Psoas muscle (tissue), 8 donors: ENCODE results near the gene STAP2. TPM values are rescaled to one million over a fixed set of nuclear protein-coding genes. Genes with fewer than 3 reads are reported as not detected.

Experiments used
- ATAC-seq, 4 donors: fragments of 200-7000 bp; cut with Tn5 transposase; one replicate each; pipeline ENCODE4 v1.9.1; 2020; ENCODE audit warnings: moderate library complexity in 3 of 4, mild to moderate bottlenecking in 2 of 4
- DNase-seq, 2 donors: peaks; one replicate each; pipeline ENCODE4 v3.0.0-alpha.2; 2020
- H3K27ac ChIP-seq: fragments of 200-600 bp; one replicate; pipeline ENCODE4 v1.8.0; 2022
- H3K27me3 ChIP-seq, 3 donors: fragments of 200-600 bp in 1 of 3; one replicate each; pipeline versions ENCODE4 v1.6.1 to v1.8.0; 2013 to 2022; ENCODE audit warnings: low read length in 2 of 3, mild to moderate bottlenecking in 2 of 3, moderate library complexity in 1 of 3; ENCODE audit not compliant: insufficient read depth in 3 of 3
- H3K36me3 ChIP-seq, 2 donors: fragments of 200-600 bp in 1 of 2; one replicate each; pipeline versions ENCODE4 v1.6.1 to v1.8.0; 2013 to 2022; ENCODE audit warnings: low read depth in 1 of 2, mild to moderate bottlenecking in 1 of 2, moderate library complexity in 1 of 2; ENCODE audit not compliant: insufficient read depth in 1 of 2
- H3K4me1 ChIP-seq: fragments of 200-600 bp; one replicate; pipeline ENCODE4 v1.8.0; 2022
- H3K4me3 ChIP-seq: fragments of 200-600 bp; one replicate; pipeline ENCODE4 v1.8.0; 2022; ENCODE audit warnings: mild to moderate bottlenecking
- H3K9me3 ChIP-seq: fragments of 200-600 bp; one replicate; pipeline ENCODE4 v1.8.0; 2022
- CTCF ChIP-seq: fragments of 200-600 bp; IDR thresholded peaks from one replicate; pipeline ENCODE4 v1.8.0; 2022; ENCODE audit warnings: antibody characterized with exemption
- WGBS, 3 donors: extraction: QIAGEN DNeasy Blood & Tissue Kit; methylation state at CpG; one replicate each; pipeline versions ENCODE4 v1.1.6 to v1.1.7; 2013; 5-methylcytosine and 5-hydroxymethylcytosine counted together
- intact Hi-C, 2 donors: fragments of 100-400 bp; cut with DNase I; formaldehyde crosslinking; loops; one replicate each; pipeline versions ENCODE4 v1.11.0 to v1.14.2; 2022
- polyA plus RNA-seq, 3 donors: library from polyadenylated mRNA; stranded (reverse); fragments of 200-250 nt; gene quantifications; one replicate each; pipeline ENCODE4 v1.2.3, GENCODE V29; 2013
- total RNA-seq, 4 donors: library from RNA; stranded (reverse); fragmentation: NEBNext Ultra II Directional in 2 of 4; extraction: Animal tissue kit (Norgen Biotek cat#: 25700) in 2 of 4; gene quantifications; one replicate each; pipeline versions ENCODE4 v1.2.1 to v1.2.4, GENCODE V29; 2021 to 2023
- donor health status: healthy with polysubstance abuse.
- donor health status: DM: no; HTN: no; CAD: no; lungs with moderate emphysema.
- donor health status: Bipolar disorder and iron deficiency.
- donor health status: healthy.
- donor health status: DM: yes; HTN: yes; CAD: no.
- donor health status: DM: no; HTN: no; CAD: no.
- donor health status: DM: no; HTN: no; CAD: no.
- donor health status: DM: yes; HTN: yes; CAD: no.

The STAP2 gene
- total and polyA plus RNA-seq, 7 donors, result 0.31 to 3.7 (median 0.66) TPM

DNA sequence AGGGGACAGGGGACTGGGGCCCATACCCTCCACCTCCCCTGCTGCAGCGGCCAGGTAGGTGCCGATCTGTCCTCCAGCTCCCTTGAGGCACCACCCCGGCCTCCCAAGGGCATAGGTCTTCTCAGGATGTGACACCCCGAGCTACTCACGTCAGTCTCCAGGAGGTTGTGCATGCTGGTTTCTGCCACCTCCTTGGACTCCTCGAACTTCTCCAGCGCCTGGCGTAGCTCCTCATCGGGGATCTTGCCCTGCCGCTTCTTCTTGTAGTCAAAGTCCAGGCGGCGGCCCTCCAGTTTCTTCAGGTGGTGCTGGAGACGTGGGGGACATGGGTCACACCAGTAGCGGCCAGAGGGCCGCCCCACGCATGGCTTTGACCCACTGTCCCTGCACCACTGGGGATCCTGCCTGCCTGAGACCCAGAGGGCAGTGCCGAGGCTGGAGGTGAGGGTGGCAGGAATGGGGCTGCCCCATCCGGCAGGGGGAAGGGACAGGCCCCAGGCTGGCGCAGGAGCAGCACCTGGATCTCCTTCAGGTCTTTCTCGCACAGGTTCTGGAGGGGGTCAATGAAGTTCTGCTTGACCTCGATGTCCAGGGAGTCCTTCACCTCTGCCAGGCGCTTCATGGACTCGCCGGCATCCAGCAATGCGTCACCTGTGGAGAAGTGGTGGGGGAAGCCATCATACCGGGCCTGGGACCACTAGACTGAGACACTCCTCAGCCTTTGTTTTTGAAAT lies 25.1 kb upstream of the STAP2 start:
- no peak overlapping the region for H3K27ac ChIP-seq
- H3K4me3 ChIP-seq, result no peak overlapping the region
- H3K27me3 ChIP-seq, result no peaks in the 10 kb centered on the region
- H3K36me3 ChIP-seq, result peaks cover 3 to 76% of the 10 kb centered on the region in 2 donors
- intact Hi-C loops, result no loop called here
- TF ChIP-seq CTCF, result no peak
- DNase-seq (no peak), ATAC-seq (no peak)
- H3K4me1 ChIP-seq, result peaks cover 14% of the 10 kb centered on the region
- H3K9me3 ChIP-seq, result no peaks in the 10 kb centered on the region
- 92 to 94% (median 93%) methylated on average over 26 of the region's 26 CpGs for WGBS, 3 donors

DNA sequence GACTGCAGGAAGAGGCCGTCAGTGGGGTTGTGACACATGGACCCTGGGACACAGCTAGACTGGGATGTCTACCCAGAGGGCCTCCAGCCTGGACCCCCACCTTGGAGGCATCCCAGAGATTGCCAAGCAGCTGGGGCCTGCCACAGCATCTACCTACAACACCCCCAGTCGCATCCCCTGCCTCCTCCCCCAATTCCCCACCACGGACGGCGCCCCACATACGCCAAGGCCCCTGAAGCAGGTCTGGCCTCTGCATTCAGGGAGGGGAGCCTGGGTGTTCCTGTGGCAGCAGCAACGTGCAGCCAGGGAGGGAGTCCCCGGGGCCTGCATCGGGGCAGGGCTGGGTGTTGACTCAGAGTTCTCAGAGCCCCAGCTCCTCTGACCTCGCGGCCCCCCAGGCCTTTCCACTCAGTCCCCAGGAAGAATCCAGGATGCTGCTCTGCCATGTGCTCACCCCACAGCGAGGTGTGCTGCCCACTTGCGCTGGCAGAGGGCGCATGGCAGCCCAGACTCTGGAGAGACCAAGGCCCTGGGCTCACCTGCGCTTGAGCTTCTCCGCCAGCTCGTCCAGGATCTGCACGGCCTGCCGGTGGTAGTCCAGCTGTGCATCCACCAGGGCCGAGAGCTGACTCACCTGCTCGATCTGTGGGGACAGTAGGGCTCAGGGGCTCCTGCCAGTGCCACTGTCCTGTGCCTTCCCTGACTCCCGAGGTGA lies 24.4 kb upstream of the STAP2 start:
- 80 to 84% (median 84%) methylated on average over 19 to 22 of the region's 22 CpGs for WGBS, 3 donors
- DNase-seq, result no peak
- Histone ChIP-seq H3K27me3 (no peaks in the 10 kb centered on the region), H3K27ac (no peak overlapping the region), H3K36me3 (peaks cover 3 to 83% of the 10 kb centered on the region in 2 donors), H3K9me3 (no peaks in the 10 kb centered on the region), H3K4me3 (no peak overlapping the region), H3K4me1 (peaks cover 7% of the 10 kb centered on the region)
- ATAC-seq, result no peak
- intact Hi-C loops, result no loop called here
- no peak for TF ChIP-seq CTCF

GRCh38 chr19:4362101-4362828 lies 23.6 kb upstream of the STAP2 start:
- Histone ChIP-seq H3K4me1 (no peaks in the 10 kb centered on the region), H3K27me3 (no peaks in the 10 kb centered on the region), H3K27ac (no peak overlapping the region), H3K36me3 (peaks cover 3 to 85% of the 10 kb centered on the region in 2 donors), H3K9me3 (no peaks in the 10 kb centered on the region), H3K4me3 (no peak overlapping the region)
- no peak for ATAC-seq
- 81 to 88% (median 84%) methylated on average over 30 to 32 of the region's 32 CpGs for WGBS, 3 donors
- no peak for DNase-seq
- intact Hi-C loops, result no loop called here
- no peak for TF ChIP-seq CTCF

GRCh38 chr19:4361152-4362046 lies 22.8 kb upstream of the STAP2 start:
- no peak overlapping the region for H3K27ac ChIP-seq
- H3K36me3 ChIP-seq, result peaks cover 3 to 83% of the 10 kb centered on the region in 2 donors
- DNase-seq (no peak), ATAC-seq (peak in 1 of 4 donors; percentile 3)
- no peak for TF ChIP-seq CTCF
- 89 to 91% (median 90%) methylated on average over 47 to 50 of the region's 50 CpGs for WGBS, 3 donors
- H3K9me3 ChIP-seq, result no peaks in the 10 kb centered on the region
- intact Hi-C loops, result no loop called here
- no peak overlapping the region for H3K4me3 ChIP-seq
- H3K4me1 ChIP-seq, result no peaks in the 10 kb centered on the region
- no peaks in the 10 kb centered on the region for H3K27me3 ChIP-seq
